Smooth muscle cell (in vitro differentiated cells): ENCODE data around the gene RALGDS. TPM values are rescaled to one million over a fixed set of nuclear protein-coding genes. Genes with fewer than 3 reads are reported as not detected.

Source experiments
- DNase-seq: peaks from one replicate; lab custom pipeline; 2025; ENCODE audit not compliant: unreplicated experiment; lab: John Stamatoyannopoulos, UW
- H2AFZ ChIP-seq: fragments of 200-600 bp; sonication (generic); 2 replicates; pipeline ENCODE4 v1.6.0; 2016; ENCODE audit warnings: antibody characterized with exemption, low read depth, mild to moderate bottlenecking
- H3F3A ChIP-seq: fragments of 200-600 bp; sonication (generic); 2 replicates; pipeline ENCODE4 v1.6.0; 2017; ENCODE audit warnings: antibody characterized with exemption, low read depth
- H3K27ac ChIP-seq: fragments of 200-600 bp; sonication (generic); 2 replicates; pipeline ENCODE4 v1.5.1; 2016; ENCODE audit warnings: low read depth, mild to moderate bottlenecking
- H3K27me3 ChIP-seq: fragments of 200-600 bp; sonication (generic); 2 replicates; pipeline ENCODE4 v1.6.1; 2016; ENCODE audit warnings: low read depth, mild to moderate bottlenecking
- H3K36me3 ChIP-seq: fragments of 200-600 bp; sonication (generic); 2 replicates; pipeline ENCODE4 v1.5.1; 2016; ENCODE audit warnings: low read depth
- H3K4me1 ChIP-seq: fragments of 200-600 bp; sonication (generic); 2 replicates; pipeline ENCODE4 v1.5.1; 2016; ENCODE audit warnings: low read depth
- H3K4me2 ChIP-seq: fragments of 200-600 bp; sonication (generic); 2 replicates; pipeline ENCODE4 v1.6.0; 2016; ENCODE audit warnings: mild to moderate bottlenecking
- H3K4me3 ChIP-seq: fragments of 200-600 bp; sonication (generic); 2 replicates; pipeline ENCODE4 v1.5.1; 2016; ENCODE audit warnings: mild to moderate bottlenecking
- H3K79me2 ChIP-seq: fragments of 200-600 bp; sonication (generic); 2 replicates; pipeline ENCODE4 v1.6.0; 2016; ENCODE audit warnings: low read depth, mild to moderate bottlenecking
- H3K9ac ChIP-seq: fragments of 200-600 bp; sonication (generic); 2 replicates; pipeline ENCODE4 v1.6.0; 2016; ENCODE audit warnings: low read depth
- H3K9me3 ChIP-seq: fragments of 200-600 bp; sonication (generic); replicated peaks from 2 replicates; pipeline ENCODE4 v1.5.1; 2016; ENCODE audit warnings: low read depth
- H4K20me1 ChIP-seq: fragments of 200-600 bp; sonication (generic); 2 replicates; pipeline ENCODE4 v1.6.0; 2016; ENCODE audit warnings: low read depth
- WGBS: methylation state at CpG from one replicate; pipeline ENCODE4 v1.1.7; 2016; ENCODE audit warnings: low lambda C conversion rate; 5-methylcytosine and 5-hydroxymethylcytosine counted together
- polyA plus RNA-seq: library from polyadenylated mRNA; unstranded; fragments of >200 nt; fragmentation: Nextera tagmentation; extraction: Ambion mirVana; gene quantifications from 2 replicates; pipeline ENCODE4 v1.2.1, GENCODE V29; 2016
- total RNA-seq: library from RNA; depleted of rRNA; stranded (reverse); fragments of >200 nt; gene quantifications from 2 replicates; pipeline ENCODE4 v1.2.3, GENCODE V29; 2014
- TF ChIP-seq, protein P1 (sequence below): fragments of 200-600 bp; sonication (generic); IDR thresholded peaks from 2 replicates; pipeline ENCODE4 v1.5.1; 2017; ENCODE audit warnings: borderline replicate concordance, mild to moderate bottlenecking, antibody characterized with exemption; ENCODE audit not compliant: insufficient read depth, poor library complexity, severe bottlenecking

Gene RALGDS
- total and polyA plus RNA-seq, 2 experiments from 2014 or later: 27.8 to 37.7 TPM

DNA sequence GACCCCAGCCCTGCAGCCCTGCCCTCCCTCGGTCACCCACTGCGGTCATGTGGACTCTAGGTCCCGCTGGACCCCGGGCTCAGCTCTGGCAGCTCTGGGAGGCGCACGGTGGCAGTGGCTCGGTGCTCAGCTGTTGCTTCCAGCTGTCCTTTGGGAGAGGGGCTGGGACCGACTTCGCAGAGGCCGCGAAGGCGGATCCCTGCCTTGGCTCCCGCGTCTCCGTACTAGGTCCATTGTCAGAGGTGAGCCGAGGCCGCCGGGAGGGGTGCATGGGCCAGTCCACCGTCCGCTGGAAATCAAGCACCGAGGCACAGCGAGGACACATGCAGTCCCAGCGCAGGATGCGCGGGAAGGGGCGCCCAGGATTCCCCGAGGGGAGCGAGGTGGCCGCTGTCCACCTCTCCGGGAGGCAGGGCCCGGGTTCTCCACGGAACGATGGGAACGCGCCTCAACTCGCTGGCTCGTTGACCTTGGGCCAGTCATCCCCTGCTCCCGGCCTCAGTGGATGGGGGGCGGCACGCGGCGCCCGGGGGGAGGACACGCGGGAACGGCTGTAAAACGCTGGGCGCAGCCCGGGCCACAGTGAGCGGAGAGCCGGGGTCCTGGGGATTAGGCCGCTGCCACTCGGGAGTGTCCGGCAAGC lies 41.9 kb upstream of the RALGDS start:
- WGBS: 54% methylated on average over 45 of the region's 54 CpGs
- H3K27ac ChIP-seq: no peak overlapping the region
- H3K9ac ChIP-seq: peak overlapping the region; percentile 67

DNA sequence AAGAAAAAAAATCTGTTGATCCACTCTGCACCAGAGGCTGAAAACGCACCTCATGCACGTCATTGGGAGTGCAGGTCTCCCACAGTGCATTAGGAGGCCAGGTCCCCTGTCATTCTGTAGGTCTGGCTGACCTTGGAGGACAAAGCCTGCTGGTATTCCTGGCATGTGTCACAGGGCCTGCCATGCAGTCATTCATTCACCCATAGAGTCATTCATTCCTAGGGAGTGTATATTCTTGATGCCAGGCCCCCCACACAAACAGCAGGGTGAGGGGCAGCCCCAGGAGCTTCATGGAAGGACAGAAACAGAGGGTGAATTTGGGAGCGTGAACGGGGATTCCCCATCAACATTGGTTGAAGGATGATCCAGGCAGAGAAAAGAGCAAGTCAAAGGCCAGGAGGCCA lies 40.5 kb upstream of the RALGDS start:
- Histone ChIP-seq H3K4me3 (no peak overlapping the region), H3K36me3 (no peaks in the 10 kb centered on the region), H3K79me2 (no peaks in the 10 kb centered on the region), H3K4me2 (no peak overlapping the region), H3K4me1 (no peaks in the 10 kb centered on the region), H2AFZ (no peak overlapping the region), H3K9me3 (no peaks in the 10 kb centered on the region), H4K20me1 (peaks cover 6% of the 10 kb centered on the region), H3K9ac (no peak overlapping the region), H3K27ac (no peak overlapping the region), H3F3A (peaks cover 10% of the 10 kb centered on the region), H3K27me3 (no peaks in the 10 kb centered on the region)
- WGBS: 93% methylated on average over 4 of the region's 4 CpGs
- TF ChIP-seq, protein P1, sequence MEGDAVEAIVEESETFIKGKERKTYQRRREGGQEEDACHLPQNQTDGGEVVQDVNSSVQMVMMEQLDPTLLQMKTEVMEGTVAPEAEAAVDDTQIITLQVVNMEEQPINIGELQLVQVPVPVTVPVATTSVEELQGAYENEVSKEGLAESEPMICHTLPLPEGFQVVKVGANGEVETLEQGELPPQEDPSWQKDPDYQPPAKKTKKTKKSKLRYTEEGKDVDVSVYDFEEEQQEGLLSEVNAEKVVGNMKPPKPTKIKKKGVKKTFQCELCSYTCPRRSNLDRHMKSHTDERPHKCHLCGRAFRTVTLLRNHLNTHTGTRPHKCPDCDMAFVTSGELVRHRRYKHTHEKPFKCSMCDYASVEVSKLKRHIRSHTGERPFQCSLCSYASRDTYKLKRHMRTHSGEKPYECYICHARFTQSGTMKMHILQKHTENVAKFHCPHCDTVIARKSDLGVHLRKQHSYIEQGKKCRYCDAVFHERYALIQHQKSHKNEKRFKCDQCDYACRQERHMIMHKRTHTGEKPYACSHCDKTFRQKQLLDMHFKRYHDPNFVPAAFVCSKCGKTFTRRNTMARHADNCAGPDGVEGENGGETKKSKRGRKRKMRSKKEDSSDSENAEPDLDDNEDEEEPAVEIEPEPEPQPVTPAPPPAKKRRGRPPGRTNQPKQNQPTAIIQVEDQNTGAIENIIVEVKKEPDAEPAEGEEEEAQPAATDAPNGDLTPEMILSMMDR: no peak
- no peak for DNase-seq

More for the DNA sequence above, 41.9 kb upstream of the RALGDS start:
- H2AFZ ChIP-seq: peak overlapping the region; percentile 93
- DNase-seq: no peak
- no peaks in the 10 kb centered on the region for H3K9me3 ChIP-seq
- H3K4me1 ChIP-seq: no peaks in the 10 kb centered on the region
- H3K79me2 ChIP-seq: no peaks in the 10 kb centered on the region
- peaks cover 6% of the 10 kb centered on the region for H4K20me1 ChIP-seq
- TF ChIP-seq, protein P1: no peak
- no peaks in the 10 kb centered on the region for H3K36me3 ChIP-seq
- peaks cover 10% of the 10 kb centered on the region for H3F3A ChIP-seq
- H3K27me3 ChIP-seq: no peaks in the 10 kb centered on the region
- peak overlapping the region; percentile 81 for H3K4me3 ChIP-seq
- H3K4me2 ChIP-seq: peak overlapping the region; percentile 97

DNA sequence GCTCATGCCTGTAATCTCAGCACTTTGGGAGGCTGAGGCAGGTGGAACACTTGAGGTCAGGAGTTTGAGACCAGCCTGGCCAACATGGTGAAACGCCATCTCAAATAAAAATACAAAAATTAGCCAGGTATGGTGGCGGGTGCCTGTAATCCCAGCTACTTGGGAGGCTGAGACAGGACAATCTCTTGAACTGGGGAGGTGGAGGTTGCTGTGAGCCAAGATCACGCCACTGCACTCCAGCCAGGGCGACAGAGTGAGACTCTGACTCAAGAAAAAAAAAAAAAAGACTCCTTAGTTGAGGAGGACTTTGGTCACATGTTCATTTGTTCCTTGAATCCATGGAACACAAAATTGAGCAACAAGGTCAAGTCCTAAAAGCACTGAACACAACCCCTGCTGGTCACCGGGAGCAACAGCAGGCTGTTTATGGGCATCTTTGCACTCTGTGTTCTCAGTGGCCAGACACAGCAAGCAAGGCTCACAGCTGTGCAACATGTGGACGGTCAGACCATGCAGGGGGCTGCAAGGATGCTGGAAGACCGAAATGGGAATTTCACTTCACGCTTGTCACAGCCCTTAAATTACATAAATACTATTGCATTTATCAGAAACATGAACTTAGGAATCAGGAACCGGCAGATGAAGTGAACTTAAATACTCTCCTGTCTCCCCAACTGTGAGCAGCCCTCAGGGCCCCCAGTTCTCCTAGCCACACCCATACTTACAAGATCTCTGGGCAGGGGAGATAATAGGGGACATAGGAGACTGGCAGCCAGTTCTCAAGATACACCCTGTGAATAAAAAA lies 39.9 kb upstream of the RALGDS start:
- no peak overlapping the region for H3K27ac ChIP-seq
- DNase-seq: no peak
- H3K4me2 ChIP-seq: no peak overlapping the region
- H4K20me1 ChIP-seq: peaks cover 6% of the 10 kb centered on the region
- no peaks in the 10 kb centered on the region for H3K36me3 ChIP-seq
- H3K4me3 ChIP-seq: no peak overlapping the region
- H3K79me2 ChIP-seq: no peaks in the 10 kb centered on the region
- H3K4me1 ChIP-seq: no peaks in the 10 kb centered on the region
- peaks cover 10% of the 10 kb centered on the region for H3F3A ChIP-seq
- no peak overlapping the region for H2AFZ ChIP-seq
- H3K9ac ChIP-seq: no peak overlapping the region
- H3K9me3 ChIP-seq: no peaks in the 10 kb centered on the region
- WGBS: 71% methylated on average over 9 of the region's 9 CpGs
- TF ChIP-seq, protein P1: peak; percentile 55
- H3K27me3 ChIP-seq: no peaks in the 10 kb centered on the region
